Ishikawa (cell line): Measurements from ENCODE around the gene FAM24B.

ENCODE experiments used
- CEBPB ChIP-seq: IDR thresholded peaks from 2 replicates; pipeline ENCODE4 v1.6.1; 2012
- EGR1 ChIP-seq: IDR thresholded peaks from 2 replicates; pipeline ENCODE4 v1.6.1; 2012
- EP300 ChIP-seq: IDR thresholded peaks from 2 replicates; pipeline ENCODE4 v1.6.1; 2012; ENCODE audit warnings: borderline replicate concordance
- FOXM1 ChIP-seq: IDR thresholded peaks from 2 replicates; pipeline ENCODE4 v1.6.1; 2012; ENCODE audit warnings: low read depth, borderline replicate concordance
- NFIC ChIP-seq: IDR thresholded peaks from 2 replicates; pipeline ENCODE4 v1.6.1; 2012
- RAD21 ChIP-seq: IDR thresholded peaks from 2 replicates; pipeline ENCODE4 v1.6.1; 2012; ENCODE audit warnings: low read depth
- TAF1 ChIP-seq: IDR thresholded peaks from 2 replicates; pipeline ENCODE4 v1.6.1; 2012; ENCODE audit warnings: low read depth, mild to moderate bottlenecking
- TCF12 ChIP-seq: IDR thresholded peaks from 2 replicates; pipeline ENCODE4 v1.6.1; 2012; ENCODE audit warnings: low read depth
- TEAD4 ChIP-seq: IDR thresholded peaks from 2 replicates; pipeline ENCODE4 v1.6.1; 2012
- YY1 ChIP-seq: IDR thresholded peaks from 2 replicates; pipeline ENCODE4 v1.6.1; 2012; ENCODE audit warnings: low read depth
- TF ChIP-seq, protein P1 (sequence below): IDR thresholded peaks from 2 replicates; pipeline ENCODE4 v1.6.1; 2012
- TF ChIP-seq, protein P2 (sequence below): IDR thresholded peaks from 2 replicates; pipeline ENCODE4 v1.6.1; 2012
- TF ChIP-seq, protein P3 (sequence below): IDR thresholded peaks from 2 replicates; pipeline ENCODE4 v1.6.1; 2012; ENCODE audit warnings: low read depth, mild to moderate bottlenecking

DNA sequence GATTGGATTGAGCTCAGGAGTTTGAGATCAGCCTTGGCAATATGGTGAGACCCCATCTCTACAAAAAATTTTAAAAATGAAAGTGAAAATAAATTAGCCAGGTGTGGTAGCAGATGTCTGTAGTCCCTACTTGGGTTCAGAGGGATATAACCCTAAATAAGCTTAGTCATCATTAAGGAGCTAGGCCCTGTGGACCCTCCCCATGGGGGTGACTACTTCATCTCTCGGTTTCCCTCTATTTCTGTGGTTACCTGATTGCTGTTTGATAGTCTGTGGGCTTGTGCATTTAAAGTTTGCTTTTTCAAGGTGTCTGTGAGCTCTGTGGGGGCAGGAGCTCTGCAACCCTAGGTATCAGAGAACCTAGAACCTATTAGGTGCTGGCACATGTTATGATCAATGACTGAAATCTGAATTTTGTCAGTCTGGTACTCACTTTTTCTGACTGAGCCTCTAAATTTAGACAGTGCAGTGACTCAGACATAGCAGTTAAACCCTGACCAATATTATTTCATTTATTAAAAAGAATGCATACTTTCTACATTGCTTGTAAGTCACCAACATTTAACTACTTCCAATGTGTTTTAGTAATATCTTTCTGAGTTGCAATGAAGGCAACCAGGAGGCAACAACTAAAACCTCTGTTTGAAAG lies 25.6 kb downstream of the FAM24B start:
- TF ChIP-seq YY1 (no peak), CEBPB (no peak), TCF12 (no peak), EP300 (no peak), RAD21 (no peak), TEAD4 (no peak), TAF1 (no peak), FOXM1 (no peak), EGR1 (no peak), NFIC (no peak)
- TF ChIP-seq, protein P1, sequence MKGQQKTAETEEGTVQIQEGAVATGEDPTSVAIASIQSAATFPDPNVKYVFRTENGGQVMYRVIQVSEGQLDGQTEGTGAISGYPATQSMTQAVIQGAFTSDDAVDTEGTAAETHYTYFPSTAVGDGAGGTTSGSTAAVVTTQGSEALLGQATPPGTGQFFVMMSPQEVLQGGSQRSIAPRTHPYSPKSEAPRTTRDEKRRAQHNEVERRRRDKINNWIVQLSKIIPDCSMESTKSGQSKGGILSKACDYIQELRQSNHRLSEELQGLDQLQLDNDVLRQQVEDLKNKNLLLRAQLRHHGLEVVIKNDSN, result no peak
- TF ChIP-seq, protein P2, sequence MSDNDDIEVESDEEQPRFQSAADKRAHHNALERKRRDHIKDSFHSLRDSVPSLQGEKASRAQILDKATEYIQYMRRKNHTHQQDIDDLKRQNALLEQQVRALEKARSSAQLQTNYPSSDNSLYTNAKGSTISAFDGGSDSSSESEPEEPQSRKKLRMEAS, result no peak
- TF ChIP-seq, protein P3, sequence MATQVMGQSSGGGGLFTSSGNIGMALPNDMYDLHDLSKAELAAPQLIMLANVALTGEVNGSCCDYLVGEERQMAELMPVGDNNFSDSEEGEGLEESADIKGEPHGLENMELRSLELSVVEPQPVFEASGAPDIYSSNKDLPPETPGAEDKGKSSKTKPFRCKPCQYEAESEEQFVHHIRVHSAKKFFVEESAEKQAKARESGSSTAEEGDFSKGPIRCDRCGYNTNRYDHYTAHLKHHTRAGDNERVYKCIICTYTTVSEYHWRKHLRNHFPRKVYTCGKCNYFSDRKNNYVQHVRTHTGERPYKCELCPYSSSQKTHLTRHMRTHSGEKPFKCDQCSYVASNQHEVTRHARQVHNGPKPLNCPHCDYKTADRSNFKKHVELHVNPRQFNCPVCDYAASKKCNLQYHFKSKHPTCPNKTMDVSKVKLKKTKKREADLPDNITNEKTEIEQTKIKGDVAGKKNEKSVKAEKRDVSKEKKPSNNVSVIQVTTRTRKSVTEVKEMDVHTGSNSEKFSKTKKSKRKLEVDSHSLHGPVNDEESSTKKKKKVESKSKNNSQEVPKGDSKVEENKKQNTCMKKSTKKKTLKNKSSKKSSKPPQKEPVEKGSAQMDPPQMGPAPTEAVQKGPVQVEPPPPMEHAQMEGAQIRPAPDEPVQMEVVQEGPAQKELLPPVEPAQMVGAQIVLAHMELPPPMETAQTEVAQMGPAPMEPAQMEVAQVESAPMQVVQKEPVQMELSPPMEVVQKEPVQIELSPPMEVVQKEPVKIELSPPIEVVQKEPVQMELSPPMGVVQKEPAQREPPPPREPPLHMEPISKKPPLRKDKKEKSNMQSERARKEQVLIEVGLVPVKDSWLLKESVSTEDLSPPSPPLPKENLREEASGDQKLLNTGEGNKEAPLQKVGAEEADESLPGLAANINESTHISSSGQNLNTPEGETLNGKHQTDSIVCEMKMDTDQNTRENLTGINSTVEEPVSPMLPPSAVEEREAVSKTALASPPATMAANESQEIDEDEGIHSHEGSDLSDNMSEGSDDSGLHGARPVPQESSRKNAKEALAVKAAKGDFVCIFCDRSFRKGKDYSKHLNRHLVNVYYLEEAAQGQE, result no peak
